NCI-H2171 (cell line): Measurements from ENCODE around the gene LPGAT1.

ENCODE experiments used
- DNase-seq: peaks from one replicate; lab custom pipeline; 2025; lab: John Stamatoyannopoulos, UW

LPGAT1 gene

GRCh38 chr1:211762206-211762605 is 68.4 kb downstream of the LPGAT1 start:
- peak; percentile 50 for DNase-seq

DNA sequence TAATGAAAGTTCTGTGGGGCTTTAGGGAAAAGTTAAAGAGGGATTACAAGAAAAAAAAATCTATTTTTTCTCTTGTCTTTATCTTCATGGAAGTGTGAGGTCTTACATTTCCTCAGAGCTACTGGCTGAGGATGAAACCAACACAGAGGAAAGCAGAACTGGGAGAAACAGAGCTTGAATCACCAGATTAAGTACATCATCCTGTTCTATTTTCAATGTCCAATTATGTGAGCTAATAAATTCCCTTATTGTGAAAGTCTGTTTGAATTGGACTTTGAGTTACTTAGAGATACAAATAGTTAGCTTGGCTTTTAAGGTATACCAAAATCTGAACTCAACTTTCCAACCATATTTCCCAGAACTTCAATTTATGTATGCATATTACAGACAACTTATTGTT is 69.2 kb downstream of the LPGAT1 start:
- DNase-seq: no peak

- peak; percentile 10 for DNase-seq
Measured at GRCh38 chr1:211756471-211757020, 74.0 kb downstream of the LPGAT1 start.

- DNase-seq: no peak
Measured at GRCh38 chr1:211753649-211754251, 76.8 kb downstream of the LPGAT1 start.

GRCh38 chr1:211752951-211753486 is 77.5 kb downstream of the LPGAT1 start:
- DNase-seq: no peak

- no peak for DNase-seq
Measured at GRCh38 chr1:211752317-211752716, 78.2 kb downstream of the LPGAT1 start.

GRCh38 chr1:211751438-211751837 is 79.1 kb downstream of the LPGAT1 start:
- DNase-seq: no peak

GRCh38 chr1:211750599-211750998 is 80.0 kb downstream of the LPGAT1 start:
- DNase-seq: no peak

GRCh38 chr1:211749251-211749650 is 81.3 kb downstream of the LPGAT1 start:
- DNase-seq: no peak

- DNase-seq: no peak
Measured at GRCh38 chr1:211748810-211749209, 81.8 kb downstream of the LPGAT1 start.

- DNase-seq: no peak
Measured at GRCh38 chr1:211742889-211743529, 87.6 kb downstream of the LPGAT1 start.

DNA sequence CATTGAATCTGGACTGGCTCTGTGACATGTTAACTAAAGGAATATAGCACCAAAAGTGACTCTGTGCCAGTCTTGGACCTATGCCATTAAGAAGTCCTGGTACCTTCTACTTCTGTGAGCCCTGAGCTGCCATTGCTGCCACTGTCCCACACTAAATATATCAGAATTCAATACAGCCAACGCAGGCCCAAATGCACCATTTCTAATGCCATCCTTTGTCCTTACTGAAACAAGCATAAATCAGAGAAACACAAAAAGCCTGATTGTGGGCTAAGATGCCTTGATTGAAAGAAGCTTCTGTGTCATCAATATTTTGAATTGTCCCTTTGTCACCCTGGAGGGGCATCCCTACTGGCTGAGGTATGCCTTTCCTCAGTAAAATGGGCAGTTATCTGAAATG is 88.3 kb downstream of the LPGAT1 start:
- no peak for DNase-seq

DNA sequence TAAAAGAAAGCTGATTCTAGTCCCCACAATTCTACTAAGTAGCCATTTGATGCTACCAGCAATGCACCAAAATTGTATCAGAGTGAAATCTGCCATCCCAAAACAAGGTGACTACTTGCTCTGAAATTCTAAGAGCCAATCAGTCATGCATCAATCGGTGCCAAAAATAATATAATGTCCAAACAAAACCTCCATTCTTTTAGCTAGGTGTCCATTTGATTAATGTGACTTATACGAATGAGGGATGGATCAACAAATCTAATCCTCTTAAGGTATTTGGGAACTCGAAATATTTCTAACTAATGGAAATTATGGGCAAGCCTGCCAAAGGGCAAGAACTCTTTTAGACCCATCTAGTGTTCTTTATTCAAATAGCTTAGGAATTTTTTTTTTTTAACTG is 88.8 kb downstream of the LPGAT1 start:
- no peak for DNase-seq

DNA sequence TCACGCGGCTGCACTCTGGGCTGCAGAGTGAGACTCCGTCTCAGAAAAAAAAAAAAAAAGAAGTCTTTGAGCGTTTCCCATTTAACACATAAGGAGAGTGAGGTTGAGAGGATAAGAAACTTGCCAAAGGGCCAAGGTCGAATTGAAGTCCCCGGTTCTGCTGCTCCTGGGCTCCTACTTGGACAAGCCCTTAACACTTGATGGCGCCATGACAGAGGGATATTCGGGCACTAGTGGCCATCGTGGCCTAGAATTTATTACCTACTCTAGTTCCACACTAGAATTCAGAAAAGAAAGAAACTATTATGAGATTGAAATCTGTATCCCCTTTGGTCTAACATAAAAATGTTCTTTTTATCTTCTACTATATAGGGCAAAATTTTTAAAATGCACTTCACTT is 89.4 kb downstream of the LPGAT1 start:
- no peak for DNase-seq

DNA sequence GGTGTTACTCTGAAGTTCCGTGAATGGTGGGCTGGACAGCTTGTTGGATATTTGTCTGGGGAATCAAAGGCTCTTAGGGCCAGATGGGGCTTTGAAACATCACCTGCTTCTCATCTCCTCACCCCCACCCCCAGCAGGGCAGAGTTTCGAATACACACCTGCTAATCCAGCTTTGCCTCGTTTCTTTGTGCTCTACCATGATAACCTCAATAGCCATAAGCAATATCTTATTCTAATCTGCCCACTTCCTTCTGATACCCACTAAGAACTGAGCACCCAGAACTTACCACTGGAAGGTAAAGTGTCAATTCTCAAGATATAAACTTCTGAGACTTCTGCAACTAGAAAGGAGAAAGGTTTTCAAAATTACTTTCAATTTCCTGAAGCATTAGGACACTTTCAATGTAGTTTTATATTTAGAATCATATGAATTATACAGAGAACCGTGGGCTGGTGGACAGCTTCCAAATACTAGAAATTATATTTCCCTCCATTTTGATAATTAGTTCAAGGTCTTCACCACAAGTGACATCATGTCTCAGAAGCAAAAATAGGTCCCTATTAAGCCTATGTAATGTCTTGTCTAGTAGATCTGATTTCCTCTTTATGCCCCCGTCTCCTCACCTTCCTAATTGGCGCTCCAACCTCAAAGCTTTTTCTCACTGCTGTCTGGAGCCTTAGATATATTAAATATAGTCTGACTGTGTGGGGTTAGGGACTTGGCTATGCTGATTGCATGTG is 90.7 kb downstream of the LPGAT1 start:
- peak; percentile 26 for DNase-seq

DNA sequence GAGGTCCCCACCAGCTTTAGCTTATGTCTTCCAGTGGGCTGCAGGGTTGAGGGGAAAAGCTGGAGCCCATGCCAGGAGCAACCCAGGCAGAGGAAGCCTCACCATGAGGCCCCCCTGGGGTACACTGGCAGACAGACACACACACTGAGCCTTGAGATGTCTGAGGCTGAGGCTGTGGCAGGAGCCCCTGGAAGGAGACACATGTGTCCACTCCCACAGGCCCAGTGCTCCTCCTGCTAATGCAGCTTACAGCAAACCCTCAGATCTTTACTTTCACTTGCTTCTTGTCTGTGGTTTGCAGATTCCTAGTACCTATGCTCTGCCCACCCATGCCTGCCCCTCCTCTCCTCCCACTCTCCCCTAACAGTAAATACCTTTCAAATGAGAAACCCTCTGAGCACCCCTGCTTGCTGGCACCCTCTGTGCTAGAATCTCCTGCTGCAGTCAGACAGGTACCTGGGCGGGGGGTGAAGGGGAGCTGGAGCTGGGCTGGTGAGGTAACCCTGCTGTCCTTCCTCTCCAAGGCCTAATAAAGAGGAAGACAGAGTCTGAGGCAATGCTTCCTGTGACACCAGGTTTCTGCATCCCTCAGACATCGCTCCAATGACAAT is 91.8 kb downstream of the LPGAT1 start:
- DNase-seq: no peak

GRCh38 chr1:211738096-211738690 is 92.4 kb downstream of the LPGAT1 start:
- DNase-seq: no peak

GRCh38 chr1:211737115-211738035 is 93.2 kb downstream of the LPGAT1 start:
- DNase-seq: no peak

DNA sequence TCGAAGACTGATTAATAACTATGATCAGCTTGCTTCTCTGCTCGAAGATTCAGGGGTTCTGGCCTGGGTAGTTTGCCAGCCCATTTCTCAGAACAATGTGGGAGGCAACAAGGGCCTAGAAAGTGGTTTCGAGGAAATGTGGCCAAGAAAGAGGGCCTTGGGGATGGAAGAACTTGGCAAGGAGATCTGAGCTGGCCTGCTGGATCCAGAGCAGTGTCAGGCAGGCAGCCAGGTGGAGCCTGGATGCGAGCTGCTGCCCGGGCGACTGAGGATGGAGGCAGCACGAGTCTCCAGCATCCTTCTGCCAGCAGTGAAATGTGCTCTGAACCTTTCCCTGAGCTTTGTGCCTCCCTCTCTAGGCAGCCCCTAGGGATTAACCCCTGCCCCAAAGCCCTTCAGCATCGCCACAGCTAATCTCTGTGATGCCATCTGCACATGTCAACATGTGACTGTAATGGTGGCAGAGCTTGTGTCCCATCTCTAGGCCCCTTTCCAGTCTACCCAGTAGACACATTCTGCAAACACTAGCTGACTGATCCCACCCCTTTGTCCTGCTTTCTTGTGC is 94.1 kb downstream of the LPGAT1 start:
- peak; percentile 66 for DNase-seq
